Stimulated activated CD4-positive, alpha-beta T cell treated with anti-CD3 and anti-CD28 coated beads, Interleukin-12 subunit alpha, Interleukin-12 subunit beta, amount 100 ng/mL, for 24 hours (primary cell): ENCODE data around the gene TMEM212.
"Not testable (repeated sequence)": the region's sequence is repeated elsewhere in the genome, so short reads cannot be mapped to it uniquely, and the experiment has no call there.

Source experiments
- DNase-seq, 2 experiments: peaks; one replicate each; pipeline ENCODE4 v3.0.0-alpha.2; 2020; ENCODE audit warnings: low read depth in 2 of 2

TMEM212 gene

DNA sequence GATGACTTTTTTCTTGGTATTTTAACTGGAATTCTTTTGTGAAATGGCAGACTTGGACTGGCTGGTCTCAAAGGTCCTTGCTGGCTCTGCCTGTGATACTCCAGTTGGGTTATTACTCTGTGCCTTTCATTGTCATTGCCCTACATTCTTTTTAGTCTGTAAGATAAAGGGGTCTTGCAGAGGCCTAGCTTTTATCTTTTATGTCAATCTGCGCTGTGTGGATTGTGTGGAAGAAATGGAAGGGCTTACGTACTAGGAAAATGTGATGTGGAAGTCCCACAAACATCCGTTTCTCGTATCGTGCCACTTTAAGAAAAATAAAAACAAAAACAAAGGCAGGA, 8.7 kb upstream of the TMEM212 start:
- DNase-seq = no peak

DNA sequence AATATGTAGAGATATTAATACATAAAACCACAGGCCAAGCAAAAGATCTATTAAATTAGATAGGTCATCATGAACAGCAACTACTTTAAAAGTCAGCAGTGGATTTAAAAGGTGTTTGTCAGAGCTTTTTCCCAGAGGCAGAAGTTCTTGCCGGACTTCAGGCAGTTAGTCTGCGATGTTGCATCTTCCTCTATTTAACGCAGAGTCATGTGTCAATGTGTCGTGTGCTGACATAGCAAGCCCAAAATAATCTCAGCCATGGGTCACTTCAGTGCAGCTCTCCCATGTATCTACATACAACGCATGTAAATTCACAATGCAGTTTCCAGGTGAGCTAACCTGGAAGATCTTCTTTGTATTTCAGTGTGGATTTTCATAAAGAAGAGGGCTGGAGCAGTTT, 8.0 kb upstream of the TMEM212 start:
- no peak for DNase-seq

DNA sequence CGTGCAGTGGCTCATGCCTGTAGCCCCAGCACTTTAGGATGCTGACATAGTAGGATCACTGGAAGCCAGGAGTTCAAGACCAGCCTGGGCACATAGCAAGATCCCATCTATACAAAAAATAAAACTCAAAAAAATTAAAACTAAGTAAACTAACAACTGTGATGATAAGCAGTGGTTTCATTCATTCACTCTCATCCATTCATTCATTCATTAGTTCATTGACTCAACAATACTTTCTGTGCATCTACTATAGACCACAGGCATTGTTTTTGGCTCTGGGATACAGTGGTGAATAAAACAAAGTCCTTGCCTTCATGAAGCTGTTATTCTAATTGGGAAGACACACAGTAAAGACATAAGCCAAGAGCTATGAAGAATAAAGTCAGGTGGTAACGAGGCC, 7.5 kb upstream of the TMEM212 start:
- DNase-seq = no peak

DNA sequence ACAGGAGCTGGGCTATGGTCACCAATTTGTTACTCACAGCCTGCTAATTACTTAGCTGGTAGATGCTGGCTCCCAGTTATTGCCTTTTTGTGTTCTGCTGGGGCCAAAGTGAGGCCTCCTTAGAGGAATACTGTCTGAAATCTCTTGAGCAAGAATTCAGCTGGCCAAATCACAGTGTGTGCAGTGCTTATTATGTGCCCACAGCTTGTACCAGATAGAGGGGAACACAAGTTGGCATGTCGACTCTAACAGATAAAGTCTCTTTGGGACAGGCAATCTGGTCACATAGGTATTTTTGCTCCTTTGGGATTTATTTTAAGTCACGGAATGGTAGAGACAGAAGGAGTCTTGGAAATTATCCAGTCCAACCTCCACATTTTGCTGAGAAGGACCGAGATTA, 6.3 kb upstream of the TMEM212 start:
- no peak for DNase-seq

DNA sequence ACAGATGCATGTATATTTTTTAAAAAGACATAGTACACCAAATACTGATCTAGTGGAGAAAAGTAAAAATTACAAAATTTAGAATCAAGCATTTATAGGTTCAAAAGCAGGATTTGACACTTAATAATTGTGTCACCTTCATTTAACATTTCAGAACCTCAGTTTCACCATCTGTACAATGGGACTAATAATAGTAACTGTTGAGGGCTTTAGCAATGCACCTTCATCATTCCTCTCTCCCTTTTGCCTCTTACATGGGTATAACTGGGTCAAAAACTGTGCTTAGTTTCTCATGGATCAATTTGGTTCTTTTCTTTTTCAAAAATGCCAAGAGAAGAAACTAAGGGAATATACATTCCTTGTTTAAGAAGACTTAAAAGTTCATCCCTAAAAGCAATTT, 5.5 kb upstream of the TMEM212 start:
- no peak for DNase-seq

DNA sequence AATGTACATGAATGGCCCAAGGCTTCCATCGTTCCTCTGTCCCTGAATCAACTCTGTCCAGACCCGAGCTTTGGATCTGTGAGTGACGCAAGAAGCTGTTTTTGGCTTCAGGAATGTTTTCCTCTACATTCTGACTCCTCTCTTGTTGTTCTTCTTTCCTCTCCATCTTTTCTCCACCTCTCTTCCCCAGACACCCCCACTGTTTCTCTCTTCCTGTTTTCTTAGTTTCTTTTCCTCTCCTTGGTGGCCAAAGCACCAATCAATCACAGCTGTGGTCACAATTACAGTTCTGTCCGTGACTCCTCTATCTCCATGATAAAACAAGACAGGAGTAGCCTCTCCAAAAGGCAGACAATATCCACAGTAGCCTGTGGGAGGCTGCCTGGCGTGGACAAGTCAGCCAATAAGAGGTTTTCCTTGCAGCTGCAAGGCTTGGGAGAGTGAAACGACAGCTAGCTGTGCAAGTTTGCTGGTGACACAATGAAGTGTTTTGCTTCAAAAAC, 4.9 kb upstream of the TMEM212 start:
- DNase-seq = no peak

DNA sequence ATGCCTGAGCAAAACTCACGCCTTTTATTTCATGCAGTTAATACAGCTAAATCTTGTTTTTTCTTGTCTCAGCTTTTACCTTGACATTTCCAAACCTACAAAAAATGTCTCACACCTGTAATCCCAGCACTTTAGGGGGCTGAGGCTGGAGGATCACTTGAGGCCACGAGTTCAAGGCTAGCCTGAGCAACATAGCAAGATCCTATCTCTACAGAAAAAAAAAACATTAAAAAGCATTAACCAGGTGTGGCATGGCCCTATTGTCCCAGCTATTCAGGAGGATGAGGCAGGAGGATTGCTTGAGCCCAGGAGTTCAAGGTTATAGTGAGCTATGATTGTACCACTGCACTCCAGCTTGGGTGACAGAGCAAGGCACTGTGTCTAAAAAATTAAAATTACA, 3.9 kb upstream of the TMEM212 start:
- no peak for DNase-seq

DNA sequence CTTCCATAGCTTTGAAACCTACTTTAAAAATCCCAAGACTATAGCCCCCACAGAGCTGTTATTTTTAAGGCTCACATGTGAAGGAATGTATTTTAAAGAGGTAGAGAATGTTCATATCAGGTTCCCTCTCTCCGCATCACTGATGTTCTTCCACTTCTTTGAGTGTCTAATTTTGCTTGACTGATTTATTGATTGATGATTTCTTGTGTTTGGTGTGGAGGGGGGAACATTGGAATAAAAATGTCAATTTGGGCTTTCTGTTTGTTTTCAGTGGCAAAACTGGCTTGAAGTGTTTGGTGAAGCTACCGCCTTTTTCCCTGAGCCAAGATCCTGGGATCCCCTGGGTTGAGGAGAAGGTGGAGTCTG, 2.7 kb upstream of the TMEM212 start:
- no peak for DNase-seq

DNA sequence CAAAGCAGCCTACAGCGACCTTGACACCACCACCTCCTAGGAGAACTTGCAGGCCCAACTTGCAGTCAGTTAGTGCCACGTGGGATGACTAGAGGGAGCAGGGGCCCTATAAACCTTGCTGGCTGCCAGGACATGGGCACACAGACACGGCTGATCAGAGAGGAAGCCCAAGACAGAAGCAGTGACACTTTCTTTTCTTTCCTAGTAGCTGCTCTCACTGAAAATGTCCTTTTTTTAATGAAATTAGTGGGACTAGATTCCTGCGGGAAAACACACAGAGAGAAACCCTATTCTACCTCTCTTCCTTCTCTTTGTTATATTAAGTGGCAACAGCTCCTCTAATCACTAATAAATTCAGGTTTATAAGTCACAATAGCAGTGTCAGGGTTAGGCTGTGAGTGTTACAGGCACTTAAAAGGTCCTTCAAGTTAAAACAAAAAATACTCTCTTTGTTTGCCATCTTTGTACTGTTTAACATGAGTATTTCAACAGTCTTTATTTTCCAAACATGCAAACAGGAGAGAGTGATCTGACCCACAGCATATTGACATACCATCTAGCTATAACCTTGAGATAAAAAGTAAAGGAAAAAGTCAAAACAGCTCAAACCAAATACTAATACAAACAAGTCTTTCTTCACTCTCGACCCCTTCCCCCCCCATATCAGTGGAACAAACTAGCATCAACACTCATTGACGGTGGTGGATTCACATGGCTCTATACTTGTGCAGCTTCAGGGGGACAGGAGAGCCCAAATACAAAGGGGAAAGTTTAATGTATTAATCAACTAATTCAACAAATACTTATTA, 2.1 kb upstream of the TMEM212 start:
- DNase-seq = no peak

DNA sequence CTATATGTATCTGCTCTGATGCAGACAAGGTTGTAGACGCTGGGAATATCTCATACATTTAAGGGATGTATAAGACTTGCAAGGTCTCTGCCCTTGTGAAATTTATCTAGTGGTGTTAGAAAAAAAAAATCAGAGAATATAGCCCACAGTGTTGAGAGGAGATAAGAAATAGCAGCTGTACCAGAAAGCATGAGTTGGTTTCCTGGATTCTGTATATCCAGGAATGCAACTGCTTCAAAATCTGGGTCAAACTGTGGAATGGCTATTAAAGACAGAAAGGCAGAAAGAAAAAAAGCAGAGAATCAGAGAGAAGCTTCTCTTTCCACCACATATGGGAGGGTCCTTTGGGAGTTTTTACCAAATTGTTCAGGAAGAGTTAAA, 1.5 kb upstream of the TMEM212 start:
- no peak for DNase-seq

DNA sequence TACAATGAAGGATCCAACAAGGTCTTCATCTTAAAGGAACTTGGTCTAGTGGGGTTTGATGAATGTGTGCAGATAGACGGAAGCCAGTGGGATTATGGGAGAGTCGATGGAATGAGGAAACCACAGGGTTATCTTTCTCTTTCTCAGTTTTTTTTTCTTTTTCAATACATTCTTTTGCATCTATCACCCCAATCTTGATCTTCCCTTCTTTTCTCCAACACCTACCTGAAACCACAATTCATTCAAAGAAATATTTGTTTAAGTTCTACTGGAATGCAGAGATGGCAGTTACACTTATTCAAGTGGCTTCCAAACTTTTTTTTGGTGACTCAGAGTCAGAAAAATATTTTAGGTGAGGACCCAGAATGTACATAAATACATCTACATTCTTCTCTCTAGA, 1.7 kb downstream of the TMEM212 start:
- no peak for DNase-seq

DNA sequence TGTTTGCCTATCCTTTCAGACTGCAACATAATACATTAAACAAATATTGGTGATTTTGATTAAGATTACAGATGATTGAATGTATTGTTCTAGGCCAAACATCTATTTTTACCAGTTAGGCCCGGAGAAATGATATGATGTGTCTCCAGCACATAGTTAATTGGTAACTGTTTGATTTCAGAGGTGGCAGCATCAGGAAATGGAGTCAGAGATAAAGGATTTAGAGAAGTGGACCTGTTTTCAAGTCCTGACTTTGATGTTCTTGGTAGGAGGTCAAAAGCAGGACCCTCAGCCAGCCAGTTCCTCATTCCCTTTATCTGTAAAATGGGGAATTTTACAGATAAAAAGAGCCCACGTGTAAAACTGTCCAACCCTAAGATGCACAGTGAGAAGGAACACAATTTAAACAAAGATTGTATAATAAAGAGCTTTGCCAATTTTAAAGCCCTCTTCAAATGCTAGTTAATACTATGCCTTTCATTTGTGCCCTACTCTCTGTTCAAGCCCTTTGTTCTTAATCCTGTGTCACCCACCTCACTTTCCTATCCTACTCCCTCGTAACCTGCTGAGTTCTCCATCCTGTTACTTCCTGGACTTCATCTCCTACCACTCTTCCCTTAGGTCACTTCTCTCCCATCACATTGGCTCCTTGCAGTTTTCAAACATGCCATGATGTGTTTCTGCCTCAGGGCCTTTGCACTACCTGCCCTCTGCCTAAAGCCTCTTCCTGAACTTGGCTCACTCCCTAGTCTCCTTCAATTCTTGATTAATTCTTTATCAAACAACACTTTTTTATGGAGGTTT, 2.5 kb downstream of the TMEM212 start:
- DNase-seq = no peak

DNA sequence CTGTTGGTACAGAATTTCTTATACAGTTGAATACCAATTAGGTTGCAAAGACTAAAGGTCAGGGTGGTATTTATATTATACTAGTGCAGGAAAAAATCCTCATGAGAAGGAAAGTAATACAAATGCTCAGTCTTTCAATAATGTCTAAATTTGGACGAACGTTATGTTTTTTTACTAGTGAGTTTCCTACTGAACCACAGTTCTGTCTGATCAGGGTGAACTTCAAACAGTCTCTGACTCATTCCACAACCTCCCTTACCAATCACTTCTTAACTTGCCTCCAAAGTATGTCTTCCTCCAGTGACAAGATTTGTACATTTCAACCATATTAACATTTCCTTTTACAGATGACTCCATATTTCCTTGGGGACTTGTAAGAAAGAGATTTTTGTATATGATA, 3.4 kb downstream of the TMEM212 start:
- DNase-seq = no peak

DNA sequence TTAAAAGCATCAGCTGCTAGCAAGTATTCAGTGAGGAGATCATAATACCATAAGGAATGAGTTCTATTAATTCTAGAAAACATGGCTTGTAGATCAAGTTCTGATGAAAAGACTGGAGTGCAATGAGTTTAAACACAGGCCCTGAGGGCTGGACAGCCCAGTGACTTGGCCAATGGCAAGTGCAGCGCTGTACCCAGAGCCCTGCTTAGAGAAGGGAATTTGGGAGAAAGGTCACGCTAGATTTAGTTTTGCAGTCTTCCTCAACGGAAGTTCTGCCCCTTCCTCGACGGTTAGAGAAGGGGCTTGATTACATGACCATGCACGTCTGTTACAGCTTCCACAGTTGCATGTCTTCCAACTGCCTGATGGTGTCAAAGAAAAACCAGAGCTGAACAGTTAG, 4.0 kb downstream of the TMEM212 start:
- DNase-seq = no peak

DNA sequence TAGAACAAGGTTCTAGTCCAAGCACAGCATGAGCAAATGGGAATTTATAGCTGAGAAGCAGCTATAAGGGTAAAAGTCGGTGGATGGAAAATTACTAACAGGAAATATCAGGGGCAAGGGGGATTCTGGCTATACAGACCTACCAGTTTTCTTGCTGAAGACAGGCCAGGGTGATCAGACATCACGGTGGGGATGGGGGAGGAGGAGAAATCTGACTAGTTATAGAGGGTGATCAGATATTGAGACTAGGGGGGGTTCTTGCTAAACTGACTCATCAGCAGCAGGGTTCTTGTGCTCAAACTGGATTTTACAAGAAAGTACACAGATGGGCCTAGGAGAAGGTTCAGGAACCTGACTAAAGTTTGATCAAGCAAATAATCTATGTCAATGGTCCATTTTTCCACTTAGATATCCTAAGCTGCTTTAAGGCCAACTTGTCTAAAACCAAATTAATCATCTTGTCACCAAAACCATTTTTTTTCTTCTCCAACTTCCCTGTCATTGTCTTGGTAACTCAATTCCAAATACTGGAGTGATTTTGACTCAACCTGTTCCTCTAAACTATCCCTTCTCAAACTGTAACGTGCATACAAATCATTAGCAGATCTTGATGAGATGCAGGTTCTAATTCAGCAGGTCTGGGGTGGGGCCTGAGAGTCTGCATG, 4.6 kb downstream of the TMEM212 start:
- no peak for DNase-seq

DNA sequence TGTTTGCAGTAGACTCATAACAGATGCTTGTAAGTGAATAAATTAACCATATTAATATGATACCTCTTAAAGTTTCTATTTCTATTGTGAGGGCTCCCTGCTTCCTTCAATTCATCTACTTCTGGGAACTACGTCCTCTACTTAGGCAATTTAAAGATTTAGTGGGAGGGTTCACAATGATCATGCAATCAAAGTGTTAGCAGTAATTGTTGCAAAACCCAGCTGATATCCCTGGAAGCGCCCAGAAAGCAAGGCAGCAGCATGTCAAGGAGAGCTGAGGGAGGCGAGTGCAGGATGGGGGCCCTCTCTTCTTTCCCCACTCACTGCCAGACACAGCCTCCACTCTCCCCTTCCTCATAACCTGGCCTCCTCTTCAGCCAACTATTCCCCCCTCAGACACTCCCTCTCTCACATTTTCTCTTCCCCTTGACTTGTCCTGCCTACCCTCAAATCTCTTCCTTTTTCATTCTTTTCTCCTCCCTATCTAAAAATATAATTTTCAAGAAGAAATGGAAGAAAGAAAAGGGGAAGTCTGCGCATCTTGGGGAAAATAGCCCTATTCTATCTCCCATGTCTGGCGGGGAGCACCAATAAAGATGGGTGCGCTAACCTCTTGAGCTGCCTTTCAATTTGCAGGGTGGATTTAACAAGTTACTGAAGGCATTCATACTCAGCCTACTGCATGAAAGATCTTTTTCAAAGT, 6.6 kb downstream of the TMEM212 start:
- DNase-seq = no peak

DNA sequence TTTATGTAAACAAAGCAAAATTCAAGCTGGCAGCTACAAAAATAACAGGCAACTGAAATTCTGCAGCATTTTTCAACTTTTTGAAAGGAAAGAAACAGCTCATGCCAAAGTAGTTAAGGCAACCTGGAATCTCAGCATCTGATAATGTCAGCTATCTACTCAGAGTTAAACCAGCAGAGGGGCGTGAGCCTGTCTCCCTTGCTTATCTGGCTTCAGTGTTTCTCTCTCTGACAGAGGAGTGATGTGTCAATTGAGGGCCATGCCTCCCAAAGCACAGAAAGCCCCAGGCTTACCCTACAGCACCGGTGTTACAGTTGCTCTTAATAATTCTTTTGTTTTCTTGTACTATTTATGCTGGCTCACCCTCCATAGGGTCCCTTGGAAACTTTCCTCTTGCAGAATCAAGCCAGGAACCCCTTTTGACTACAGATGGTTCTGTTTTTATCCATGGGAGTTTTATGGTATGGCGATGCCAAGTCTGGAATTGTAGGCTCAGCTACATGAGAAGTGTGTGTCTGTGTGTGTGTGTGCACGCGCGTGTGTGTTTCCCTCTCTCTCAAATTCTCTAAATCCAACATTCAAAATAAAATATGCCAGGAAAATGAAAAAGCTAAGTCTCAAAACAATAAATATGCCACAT, 7.3 kb downstream of the TMEM212 start:
- no peak for DNase-seq

DNA sequence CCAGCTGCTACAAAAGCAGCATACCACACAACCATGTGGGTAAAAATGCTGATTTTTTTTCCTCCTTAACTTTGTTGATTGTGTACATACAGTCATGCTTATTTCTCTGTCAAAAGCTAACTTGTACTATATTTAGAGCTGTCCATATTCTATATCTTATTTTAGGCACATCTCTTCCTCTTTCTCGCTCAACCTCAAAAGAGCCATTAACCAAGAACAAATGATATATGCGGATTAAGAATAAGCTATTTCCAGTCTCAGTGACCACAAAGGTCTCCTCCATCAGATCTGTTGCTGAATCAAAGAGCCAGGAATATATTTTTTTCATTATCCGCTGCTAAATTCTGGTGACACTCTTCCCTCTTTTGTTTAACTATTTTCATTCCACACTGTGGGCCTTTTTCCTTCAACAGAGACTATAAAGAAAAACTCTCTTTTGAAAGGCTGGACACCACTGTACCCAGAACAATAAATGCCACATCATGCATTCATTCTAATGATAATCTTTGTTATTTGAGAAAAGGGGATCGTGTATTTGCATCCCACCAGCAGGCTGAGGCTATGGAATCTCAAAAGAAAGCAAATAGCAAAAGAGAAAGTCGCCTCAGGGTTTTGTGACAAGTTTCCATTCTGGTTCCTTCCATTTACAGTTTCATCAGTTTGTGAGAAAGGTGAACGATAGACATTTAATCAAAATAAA, 8.0 kb downstream of the TMEM212 start:
- no peak for DNase-seq

DNA sequence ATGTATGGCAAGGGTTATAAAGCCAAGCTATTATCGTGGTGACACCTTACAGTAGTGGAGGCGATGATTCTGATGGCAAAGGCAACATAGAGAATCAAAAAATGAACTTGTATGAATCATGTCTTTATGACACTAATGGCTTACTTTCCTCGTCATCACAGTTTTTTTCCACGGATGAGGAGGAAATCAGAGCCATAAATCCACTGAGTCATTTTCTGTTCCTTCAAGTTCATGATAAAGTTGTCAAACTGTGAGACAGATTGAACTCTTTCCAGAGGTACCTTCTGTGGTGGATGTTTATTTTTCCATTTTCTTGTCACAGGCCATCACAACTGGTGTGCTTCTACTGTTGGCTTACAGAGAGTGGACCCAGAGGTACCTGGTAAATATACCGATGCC, 8.5 kb downstream of the TMEM212 start:
- DNase-seq = no peak

DNA sequence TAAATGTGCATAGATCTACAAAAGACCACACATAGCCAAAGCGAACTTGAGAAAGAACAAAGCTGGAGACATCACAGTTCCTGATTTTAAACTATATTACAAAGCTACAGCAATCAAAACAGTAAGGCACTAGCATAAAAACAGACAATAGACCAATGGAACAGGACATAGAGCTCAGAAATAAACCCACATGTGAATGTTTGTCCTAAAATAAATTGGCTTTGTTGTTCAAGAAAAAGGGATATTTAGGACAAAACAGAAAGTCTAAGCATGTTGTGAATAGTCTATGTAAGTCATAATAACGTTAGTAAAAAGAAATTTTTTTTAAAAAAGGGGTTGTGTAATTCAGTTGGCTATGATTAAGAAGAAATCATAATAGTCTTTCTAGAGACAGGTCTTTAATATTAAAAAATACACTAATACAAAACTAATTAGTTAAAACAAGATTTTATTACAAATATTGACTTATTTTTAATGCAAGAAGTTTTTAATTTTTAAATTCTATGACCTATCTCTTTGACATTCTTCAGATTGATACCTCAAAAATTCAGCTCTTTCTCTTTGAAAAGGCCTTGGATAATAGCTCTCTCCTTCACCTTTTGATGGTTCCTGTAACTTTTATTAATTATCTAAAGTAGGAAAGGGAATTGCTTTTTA, 11.6 kb downstream of the TMEM212 start:
- DNase-seq = no peak

DNA sequence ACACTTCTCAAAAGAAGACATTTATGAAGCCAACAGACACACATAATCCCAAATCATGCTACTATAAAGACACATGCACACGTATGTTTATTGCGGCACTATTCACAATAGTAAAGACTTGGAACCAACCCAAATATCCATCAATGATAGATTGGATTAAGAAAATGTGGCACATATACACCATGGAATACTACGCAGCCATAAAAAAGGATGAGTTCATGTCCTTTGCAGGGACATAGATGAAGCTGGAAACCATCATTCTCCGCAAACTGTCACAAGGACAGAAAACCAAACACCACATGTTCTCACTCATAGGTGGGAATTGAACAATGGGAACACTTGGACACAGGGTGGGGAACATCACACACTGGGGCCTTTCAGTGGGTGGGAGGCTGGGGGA, 15.6 kb downstream of the TMEM212 start:
- DNase-seq = not testable (repeated sequence)
